Right lobe of liver (tissue), 4 donors: ENCODE data around the gene WDFY4.

Source experiments
- CTCF ChIP-seq, 4 donors: fragments of 200-600 bp in 3 of 4; fragments of 450-650 bp in 1 of 4; IDR thresholded peaks; one replicate each; pipeline versions ENCODE4 v1.5.1 to v1.8.0; 2016 to 2022; ENCODE audit warnings: antibody characterized with exemption in 4 of 4, mild to moderate bottlenecking in 2 of 4
- POLR2A ChIP-seq: fragments of 450-650 bp; IDR thresholded peaks from one replicate; pipeline ENCODE4 v1.6.1; 2017; ENCODE audit warnings: antibody characterized with exemption, mild to moderate bottlenecking
- donor health status: DM: no; HTN: no; CAD: no.
- donor health status: DM: no; HTN: no; CAD: no.
- donor health status: DM: no; HTN: yes; CAD: no.

GRCh38 chr10:48768144-48768766, 83.6 kb downstream of the WDFY4 start:
- no peak for TF ChIP-seq CTCF (IDR thresholded peaks at IDR 0.05)
- TF ChIP-seq POLR2A = no peak
